Kidney epithelial cell (primary cell): Measurements from ENCODE around the gene GABBR2. TPM values are rescaled to one million over a fixed set of nuclear protein-coding genes. Genes with fewer than 3 reads are reported as not detected.

ENCODE experiments used
- DNase-seq: peaks from one replicate; pipeline ENCODE4 v3.0.0-alpha.2; 2010; ENCODE audit warnings: low read depth
- H3K27me3 ChIP-seq: 2 replicates; pipeline ENCODE4 v1.6.0; 2011; ENCODE audit warnings: low read length; ENCODE audit not compliant: control insufficient read depth, insufficient read depth
- H3K36me3 ChIP-seq: 2 replicates; pipeline ENCODE4 v1.5.1; 2011; ENCODE audit warnings: low read length; ENCODE audit not compliant: control insufficient read depth, insufficient read depth
- H3K4me3 ChIP-seq: 2 replicates; pipeline ENCODE4 v1.5.1; 2011; ENCODE audit warnings: low read depth, mild to moderate bottlenecking, control low read depth, low read length
- CTCF ChIP-seq: IDR thresholded peaks from 2 replicates; pipeline ENCODE4 v1.5.1; 2011; ENCODE audit warnings: mild to moderate bottlenecking, moderate library complexity, low read length, control low read depth, inconsistent platforms; ENCODE audit not compliant: insufficient read depth, poor library complexity, severe bottlenecking
- total RNA-seq: library from RNA; depleted of rRNA; stranded (reverse); fragments of >200 nt; gene quantifications from 2 replicates; pipeline ENCODE4 v1.2.3, GENCODE V29; 2015

GABBR2 gene
- total RNA-seq, 1 donor from 2014 or later, result 10.8 TPM

DNA sequence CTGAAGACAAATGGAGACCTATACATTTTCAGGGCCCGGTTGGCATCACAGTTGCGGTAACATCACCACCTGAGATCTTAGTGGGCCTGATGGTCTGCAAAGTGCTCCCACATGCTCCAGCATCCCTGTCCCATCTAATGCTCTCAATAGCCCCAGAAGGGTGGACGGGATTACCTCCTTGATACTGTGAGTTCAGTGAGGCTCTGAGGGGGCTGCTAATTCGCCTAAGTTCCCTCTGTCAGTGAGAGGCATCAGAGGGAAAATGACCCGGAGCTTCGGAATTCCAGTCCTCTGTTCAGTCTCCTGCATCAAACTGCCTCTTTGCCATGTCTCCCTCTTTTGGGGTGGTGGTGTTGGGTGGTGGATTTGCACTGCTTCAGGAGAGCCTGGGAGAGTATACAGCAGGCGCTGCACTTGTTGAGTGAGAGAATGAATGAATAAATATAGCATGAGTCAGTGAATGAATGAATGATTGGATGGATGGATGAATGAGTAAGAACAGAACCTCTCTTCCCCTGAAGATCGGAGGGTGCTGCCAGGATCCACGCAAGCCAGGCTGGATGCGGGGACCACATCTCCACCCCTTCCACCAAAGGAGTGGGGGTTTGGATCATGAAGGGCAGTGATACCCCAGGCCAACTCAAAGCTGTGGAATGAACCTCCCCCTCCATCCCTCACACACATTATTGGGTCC lies 141.0 kb downstream of the GABBR2 start:
- no peak for TF ChIP-seq CTCF
- no peak for DNase-seq
- Histone ChIP-seq H3K4me3 (no peak overlapping the region), H3K27me3 (peaks cover 8% of the 10 kb centered on the region), H3K36me3 (no peaks in the 10 kb centered on the region)

DNA sequence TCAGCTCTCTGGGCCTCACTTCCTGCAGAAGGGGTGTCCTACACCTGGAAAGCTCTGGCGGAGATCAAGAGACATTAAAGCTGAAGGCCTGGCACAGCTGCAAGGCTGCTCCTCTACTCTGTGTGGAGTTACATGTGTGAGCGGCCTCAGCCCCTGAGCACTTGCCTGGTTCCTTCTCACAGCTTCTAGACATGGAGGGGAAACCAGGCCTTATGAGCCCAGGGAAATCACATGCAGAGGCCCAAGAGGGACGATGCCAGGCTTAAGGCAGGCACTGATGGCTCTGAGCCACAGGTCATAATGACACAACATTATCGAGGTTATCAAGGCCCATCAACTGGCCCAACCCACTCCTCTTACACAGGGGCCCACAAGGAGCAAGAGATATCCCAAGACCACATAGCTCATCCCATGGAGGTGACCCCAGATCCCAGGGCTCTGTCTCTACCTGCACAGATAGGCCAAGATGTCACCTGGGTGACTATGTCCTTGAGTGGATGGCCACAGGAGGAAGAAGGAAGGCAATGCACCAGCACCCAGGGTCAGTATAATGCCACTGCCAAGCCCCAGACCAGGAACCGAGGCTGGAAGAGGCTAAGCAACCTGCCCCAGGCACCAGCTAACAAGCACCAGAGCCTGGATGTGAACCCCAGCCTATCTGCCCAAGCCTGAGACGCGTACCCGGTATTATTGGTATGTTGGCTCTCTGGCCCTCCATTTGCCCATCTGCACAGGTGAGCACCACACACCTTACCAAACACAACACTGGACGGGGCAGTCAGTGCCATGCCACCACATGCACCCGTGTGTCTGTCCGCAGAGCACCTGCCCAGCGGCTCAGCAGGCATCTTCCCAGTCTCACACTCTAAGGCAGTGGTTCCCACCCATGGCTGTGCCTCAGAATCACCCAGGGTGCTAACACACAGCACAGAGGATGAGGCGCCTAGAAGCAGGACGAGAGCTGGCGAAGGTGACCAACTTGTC lies 143.3 kb downstream of the GABBR2 start:
- no peak for DNase-seq
- Histone ChIP-seq H3K27me3 (no peaks in the 10 kb centered on the region), H3K36me3 (no peaks in the 10 kb centered on the region), H3K4me3 (no peak overlapping the region)
- TF ChIP-seq CTCF, result no peak

GRCh38 chr9:98564714-98565113 lies 144.0 kb downstream of the GABBR2 start:
- no peak for TF ChIP-seq CTCF
- no peak for DNase-seq

GRCh38 chr9:98563988-98564387 lies 144.7 kb downstream of the GABBR2 start:
- Histone ChIP-seq H3K36me3 (no peaks in the 10 kb centered on the region), H3K4me3 (no peak overlapping the region), H3K27me3 (no peaks in the 10 kb centered on the region)
- no peak for TF ChIP-seq CTCF
- no peak for DNase-seq

More at GRCh38 chr9:98564714-98565113, 144.0 kb downstream of the GABBR2 start:
- no peak overlapping the region for H3K4me3 ChIP-seq
- no peaks in the 10 kb centered on the region for H3K36me3 ChIP-seq
- H3K27me3 ChIP-seq, result no peaks in the 10 kb centered on the region

DNA sequence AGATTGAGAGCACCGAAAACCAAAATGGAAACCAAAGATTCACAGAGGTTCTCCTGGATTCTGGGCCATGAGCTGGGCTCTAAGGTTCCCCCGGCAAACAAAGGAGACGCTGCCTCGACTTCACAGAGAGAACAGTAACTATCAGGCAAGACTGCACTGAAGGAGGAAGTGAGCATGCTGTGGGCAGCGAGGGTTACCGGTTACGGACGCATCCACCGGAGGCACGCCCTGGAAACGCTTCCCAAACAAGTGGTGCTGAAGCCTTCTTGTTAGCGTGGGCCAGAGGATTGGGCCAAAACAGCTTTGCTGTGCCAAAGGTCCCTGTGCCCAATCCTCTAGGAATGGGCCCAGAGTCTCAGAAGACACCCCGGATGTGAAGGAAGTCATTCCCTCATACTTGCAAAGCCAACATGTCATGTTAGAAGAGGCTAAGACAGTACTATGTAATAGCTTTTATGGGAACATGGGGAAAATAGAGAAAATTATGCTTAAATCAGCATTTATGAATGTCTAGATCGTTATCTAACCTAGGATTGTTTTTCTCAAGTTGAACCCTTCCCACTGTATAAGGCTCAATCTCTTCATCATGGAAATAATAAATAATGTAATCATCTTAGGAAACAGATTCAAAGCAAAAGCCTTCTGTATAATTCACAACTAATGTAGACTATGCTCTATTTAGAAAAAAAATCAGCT lies 145.4 kb downstream of the GABBR2 start:
- DNase-seq, result no peak
- TF ChIP-seq CTCF, result no peak
- H3K27me3 ChIP-seq, result no peaks in the 10 kb centered on the region
- H3K4me3 ChIP-seq, result no peak overlapping the region
- no peaks in the 10 kb centered on the region for H3K36me3 ChIP-seq
